ENCODE results near the gene GSTM5. TPM values are rescaled to one million over a fixed set of nuclear protein-coding genes. Genes with fewer than 3 reads are reported as not detected.

The GSTM5 gene
- total and polyA plus RNA-seq, 2 of the 8 experiments (the other 6 are each of a cell fraction or from before 2014, with no cell fraction given) = 0.24 to 0.89 TPM

DNA sequence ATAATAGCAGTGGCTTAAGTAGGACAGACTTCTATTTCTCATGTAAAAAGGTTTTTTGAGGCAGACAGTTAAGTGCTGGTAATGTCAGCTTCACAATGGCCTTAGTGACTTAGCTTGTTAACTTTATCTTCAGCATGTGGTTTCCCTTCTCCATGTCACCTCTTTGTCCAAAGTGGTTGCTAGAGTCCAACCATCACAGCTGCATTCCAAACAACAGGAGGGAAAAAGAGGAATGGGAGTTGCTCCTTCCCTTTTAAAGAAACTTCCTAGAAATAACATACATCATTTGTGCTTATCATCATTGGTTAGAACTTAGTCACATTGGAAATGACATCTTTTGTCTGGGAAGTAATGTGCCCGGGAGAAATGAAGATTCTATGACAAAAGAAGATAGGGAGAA is 9.9 kb downstream of the GSTM5 start:
- Histone ChIP-seq H3K27ac (ENCODE audit: low read depth, low read length) (no peak overlapping the region), H3K14ac (ENCODE audit: insufficient read length) (no peak overlapping the region), H4K8ac (ENCODE audit: extremely low read depth, insufficient read depth, low read length) (no peak overlapping the region), H3K4me3 (ENCODE audit: extremely low read depth in 1 of 4, insufficient read depth in 2 of 4, low read depth in 3 of 4, low read length in 4 of 4) (no peak overlapping the region), H2BK5ac (ENCODE audit: low read depth, low read length) (no peak overlapping the region), H3K79me2 (ENCODE audit: control insufficient read depth in 1 of 2, insufficient read depth in 2 of 2, low read length in 2 of 2) (no peaks in the 10 kb centered on the region), H3K79me1 (ENCODE audit: low read depth, low read length) (no peaks in the 10 kb centered on the region), H3K36me3 (ENCODE audit: control insufficient read depth in 2 of 4, insufficient read depth in 4 of 4, low read length in 3 of 4) (no peaks in the 10 kb centered on the region), H4K5ac (ENCODE audit: insufficient read length, low read depth, low read length) (no peak overlapping the region), H3K18ac (ENCODE audit: extremely low read depth, low read length) (no peak overlapping the region), H2BK120ac (replicated peaks; ENCODE audit: low read depth, low read length) (no peak overlapping the region), H2AK5ac (ENCODE audit: low read depth, low read length) (no peak overlapping the region), H3K56ac (replicated peaks; ENCODE audit: insufficient read length, low read depth, low read length) (no peak overlapping the region), H3K27me3 (replicated peaks in 1 of 4; ENCODE audit: control insufficient read depth in 3 of 4, extremely low read depth in 1 of 4, insufficient read depth in 3 of 4, low read length in 3 of 4) (no peaks in the 10 kb centered on the region), H2AFZ (ENCODE audit: low read length) (no peak overlapping the region), H4K91ac (replicated peaks; ENCODE audit: insufficient read length, low read length) (no peak overlapping the region), H3K23ac (ENCODE audit: insufficient read length) (no peak overlapping the region), H3K9me3 (ENCODE audit: insufficient read depth in 2 of 2, low read depth in 1 of 2, low read length in 1 of 2) (peaks cover 6% of the 10 kb centered on the region in 2 experiments), H3K4ac (replicated peaks; ENCODE audit: insufficient read length, low read depth, low read length) (no peak overlapping the region), H2BK20ac (ENCODE audit: low read length) (no peak overlapping the region), H2BK15ac (ENCODE audit: low read length) (no peak overlapping the region), H3K4me1 (replicated peaks in 1 of 4; ENCODE audit: control insufficient read depth in 3 of 4, insufficient read depth in 4 of 4, low read length in 3 of 4) (no peaks in the 10 kb centered on the region), H3K4me2 (ENCODE audit: insufficient read depth in 1 of 2, low read depth in 2 of 2, low read length in 2 of 2) (no peak overlapping the region), H3K23me2 (ENCODE audit: low read depth, low read length) (no peaks in the 10 kb centered on the region), H3K9ac (replicated peaks in 1 of 4; ENCODE audit: extremely low read depth in 1 of 4, low read depth in 3 of 4, low read length in 3 of 4) (no peak overlapping the region), H4K20me1 (replicated peaks in 1 of 2; ENCODE audit: control insufficient read depth in 1 of 2, insufficient read depth in 2 of 2, low read length in 2 of 2) (no peaks in the 10 kb centered on the region), H2BK12ac (ENCODE audit: low read depth, low read length) (no peak overlapping the region)
- POLR2A ChIA-PET (ENCODE audit: partially characterized antibody) = no interaction called here
- CTCF ChIA-PET (ENCODE audit: partially characterized antibody) = interaction anchor here (1.1 to 1.4 kb wide), 2 partner anchors 48 to 69 kb away, joined by 3 to 4 read pairs; no protein-coding TSS in a partner anchor
- no peak for TF ChIP-seq CHD1 (IDR thresholded peaks at IDR 0.05; ENCODE audit: low read depth, low read length)
- TF ChIP-seq TBP (IDR thresholded peaks at IDR 0.05; ENCODE audit: low read depth, low read length) = no peak
- TF ChIP-seq TAF1 (IDR thresholded peaks at IDR 0.05; ENCODE audit: low read depth, low read length) = no peak
- no peak for TF ChIP-seq SIRT6 (IDR thresholded peaks at IDR 0.05; ENCODE audit: low read length)
- no peak for TF ChIP-seq EP300 (IDR thresholded peaks at IDR 0.05; ENCODE audit: borderline replicate concordance in 1 of 2, low read depth in 2 of 2, low read length in 2 of 2)
- TF ChIP-seq KDM1A (IDR thresholded peaks at IDR 0.05; ENCODE audit: borderline replicate concordance, low read length) = peak; percentile 26; the same call in 1 of the 2 replicates
- TF ChIP-seq BACH1 (IDR thresholded peaks at IDR 0.05; ENCODE audit: low read length) = no peak
- no peak for TF ChIP-seq EGR1 (IDR thresholded peaks at IDR 0.05; ENCODE audit: borderline replicate concordance, low read depth, low read length)
- no peak for TF ChIP-seq ASH2L (IDR thresholded peaks at IDR 0.05; ENCODE audit: low read length)
- 87% methylated on average over 1 of the region's 1 CpG; no CpG with 5 or more reads in 1 of the 2 experiments for WGBS, 2 experiments (ENCODE audit: extremely low coverage in 1 of 2, insufficient coverage in 1 of 2, insufficient read length in 1 of 2, insufficient replicate concordance in 2 of 2, low coverage in 1 of 2, low lambda C conversion rate in 2 of 2, missing lambda C conversion rate in 1 of 2)
- no peak for FAIRE-seq
- no peak for DNase-seq (ENCODE audit: low read depth in 1 of 2, low spot score in 2 of 2)

Measured in H1 (cell line).